Measurements from ENCODE around the gene LYZL2.

LYZL2 gene

DNA sequence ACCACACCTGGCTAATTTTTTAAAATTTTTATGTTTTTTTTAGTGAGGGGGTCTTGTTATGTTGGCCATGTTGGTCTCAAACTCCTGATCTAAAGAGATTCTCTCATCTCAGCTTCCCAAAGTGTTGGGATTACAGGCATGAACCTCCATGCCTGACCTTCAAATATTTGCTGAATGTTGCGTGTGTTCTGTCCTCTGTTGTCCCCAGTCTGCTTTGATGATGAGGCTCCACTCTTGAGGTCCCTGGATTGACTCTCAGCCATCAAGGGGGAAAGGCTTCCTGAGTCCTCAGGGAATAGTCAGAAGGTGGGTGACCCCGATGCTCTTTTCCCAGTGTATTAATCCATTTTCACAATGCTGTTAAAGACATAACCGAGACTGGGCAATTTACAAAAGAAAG, 26.0 kb downstream of the LYZL2 start:
- ATAC-seq, result no peak
- TF ChIP-seq ARNTL (CRISPR knock-in tag; IDR thresholded peaks at IDR 0.05; ENCODE audit: borderline replicate concordance, low read depth) (no peak), RARB (CRISPR knock-in tag; IDR thresholded peaks at IDR 0.05) (no peak), ZNF8 (CRISPR knock-in tag; IDR thresholded peaks at IDR 0.05) (no peak), BACH2 (CRISPR knock-in tag; IDR thresholded peaks at IDR 0.05; ENCODE audit: borderline replicate concordance) (no peak), SNAI2 (CRISPR knock-in tag; IDR thresholded peaks at IDR 0.05) (no peak), ZFP30 (CRISPR knock-in tag; IDR thresholded peaks at IDR 0.05) (no peak), CSRNP3 (CRISPR knock-in tag; IDR thresholded peaks at IDR 0.05) (no peak), OSR1 (CRISPR knock-in tag; IDR thresholded peaks at IDR 0.05) (no peak), POU6F1 (CRISPR knock-in tag; IDR thresholded peaks at IDR 0.05; ENCODE audit: borderline replicate concordance, low read depth) (no peak), GLIS3 (CRISPR knock-in tag; IDR thresholded peaks at IDR 0.05) (no peak), TCF4 (CRISPR knock-in tag; IDR thresholded peaks at IDR 0.05; ENCODE audit: borderline replicate concordance) (no peak)
- TF ChIP-seq, protein P1, sequence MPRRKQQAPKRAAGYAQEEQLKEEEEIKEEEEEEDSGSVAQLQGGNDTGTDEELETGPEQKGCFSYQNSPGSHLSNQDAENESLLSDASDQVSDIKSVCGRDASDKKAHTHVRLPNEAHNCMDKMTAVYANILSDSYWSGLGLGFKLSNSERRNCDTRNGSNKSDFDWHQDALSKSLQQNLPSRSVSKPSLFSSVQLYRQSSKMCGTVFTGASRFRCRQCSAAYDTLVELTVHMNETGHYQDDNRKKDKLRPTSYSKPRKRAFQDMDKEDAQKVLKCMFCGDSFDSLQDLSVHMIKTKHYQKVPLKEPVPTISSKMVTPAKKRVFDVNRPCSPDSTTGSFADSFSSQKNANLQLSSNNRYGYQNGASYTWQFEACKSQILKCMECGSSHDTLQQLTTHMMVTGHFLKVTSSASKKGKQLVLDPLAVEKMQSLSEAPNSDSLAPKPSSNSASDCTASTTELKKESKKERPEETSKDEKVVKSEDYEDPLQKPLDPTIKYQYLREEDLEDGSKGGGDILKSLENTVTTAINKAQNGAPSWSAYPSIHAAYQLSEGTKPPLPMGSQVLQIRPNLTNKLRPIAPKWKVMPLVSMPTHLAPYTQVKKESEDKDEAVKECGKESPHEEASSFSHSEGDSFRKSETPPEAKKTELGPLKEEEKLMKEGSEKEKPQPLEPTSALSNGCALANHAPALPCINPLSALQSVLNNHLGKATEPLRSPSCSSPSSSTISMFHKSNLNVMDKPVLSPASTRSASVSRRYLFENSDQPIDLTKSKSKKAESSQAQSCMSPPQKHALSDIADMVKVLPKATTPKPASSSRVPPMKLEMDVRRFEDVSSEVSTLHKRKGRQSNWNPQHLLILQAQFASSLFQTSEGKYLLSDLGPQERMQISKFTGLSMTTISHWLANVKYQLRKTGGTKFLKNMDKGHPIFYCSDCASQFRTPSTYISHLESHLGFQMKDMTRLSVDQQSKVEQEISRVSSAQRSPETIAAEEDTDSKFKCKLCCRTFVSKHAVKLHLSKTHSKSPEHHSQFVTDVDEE (CRISPR knock-in tag; IDR thresholded peaks at IDR 0.05), result no peak

GRCh38 chr10:30602747-30603146, 26.8 kb downstream of the LYZL2 start:
- no peak for ATAC-seq
- TF ChIP-seq CSRNP3 (CRISPR knock-in tag; IDR thresholded peaks at IDR 0.05), result no peak
- TF ChIP-seq SNAI2 (CRISPR knock-in tag; IDR thresholded peaks at IDR 0.05), result no peak
- no peak for TF ChIP-seq TCF4 (CRISPR knock-in tag; IDR thresholded peaks at IDR 0.05; ENCODE audit: borderline replicate concordance)
- TF ChIP-seq, protein P2, sequence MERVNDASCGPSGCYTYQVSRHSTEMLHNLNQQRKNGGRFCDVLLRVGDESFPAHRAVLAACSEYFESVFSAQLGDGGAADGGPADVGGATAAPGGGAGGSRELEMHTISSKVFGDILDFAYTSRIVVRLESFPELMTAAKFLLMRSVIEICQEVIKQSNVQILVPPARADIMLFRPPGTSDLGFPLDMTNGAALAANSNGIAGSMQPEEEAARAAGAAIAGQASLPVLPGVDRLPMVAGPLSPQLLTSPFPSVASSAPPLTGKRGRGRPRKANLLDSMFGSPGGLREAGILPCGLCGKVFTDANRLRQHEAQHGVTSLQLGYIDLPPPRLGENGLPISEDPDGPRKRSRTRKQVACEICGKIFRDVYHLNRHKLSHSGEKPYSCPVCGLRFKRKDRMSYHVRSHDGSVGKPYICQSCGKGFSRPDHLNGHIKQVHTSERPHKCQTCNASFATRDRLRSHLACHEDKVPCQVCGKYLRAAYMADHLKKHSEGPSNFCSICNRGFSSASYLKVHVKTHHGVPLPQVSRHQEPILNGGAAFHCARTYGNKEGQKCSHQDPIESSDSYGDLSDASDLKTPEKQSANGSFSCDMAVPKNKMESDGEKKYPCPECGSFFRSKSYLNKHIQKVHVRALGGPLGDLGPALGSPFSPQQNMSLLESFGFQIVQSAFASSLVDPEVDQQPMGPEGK (CRISPR knock-in tag; IDR thresholded peaks at IDR 0.05; ENCODE audit: borderline replicate concordance), result no peak
- TF ChIP-seq ZNF8 (CRISPR knock-in tag; IDR thresholded peaks at IDR 0.05), result no peak

- TF ChIP-seq PPARA (CRISPR knock-in tag; IDR thresholded peaks at IDR 0.05; ENCODE audit: borderline replicate concordance), result no peak
- no peak for TF ChIP-seq SNAI2 (CRISPR knock-in tag; IDR thresholded peaks at IDR 0.05)
- TF ChIP-seq BACH2 (CRISPR knock-in tag; IDR thresholded peaks at IDR 0.05; ENCODE audit: borderline replicate concordance), result no peak
- TF ChIP-seq, protein P1 (CRISPR knock-in tag; IDR thresholded peaks at IDR 0.05), result no peak
- no peak for TF ChIP-seq RARB (CRISPR knock-in tag; IDR thresholded peaks at IDR 0.05)
- no peak for TF ChIP-seq TOX (CRISPR knock-in tag; IDR thresholded peaks at IDR 0.05; ENCODE audit: borderline replicate concordance)
- TF ChIP-seq ZNF70 (CRISPR knock-in tag; IDR thresholded peaks at IDR 0.05), result no peak
- no peak for TF ChIP-seq POU6F1 (CRISPR knock-in tag; IDR thresholded peaks at IDR 0.05; ENCODE audit: borderline replicate concordance, low read depth)
- TF ChIP-seq, protein P2 (CRISPR knock-in tag; IDR thresholded peaks at IDR 0.05; ENCODE audit: borderline replicate concordance), result no peak
- TF ChIP-seq CSDC2 (CRISPR knock-in tag; IDR thresholded peaks at IDR 0.05), result no peak
- no peak for TF ChIP-seq ARNTL (CRISPR knock-in tag; IDR thresholded peaks at IDR 0.05; ENCODE audit: borderline replicate concordance, low read depth)
- TF ChIP-seq ESRRG (CRISPR knock-in tag; IDR thresholded peaks at IDR 0.05), result no peak
- ATAC-seq, result no peak
Observed at GRCh38 chr10:30600005-30600404, 29.5 kb downstream of the LYZL2 start.
